GM19452 (cell line): ENCODE results near the gene TSPY2.
"Not testable (repeated sequence)": the region's sequence is repeated elsewhere in the genome, so short reads cannot be mapped to it uniquely, and the experiment has no call there.

Experiments used
- ATAC-seq: cut with Tn5 transposase; IDR thresholded peaks from one replicate; pipeline ENCODE4 v1.9.1; 2021; ENCODE audit not compliant: unreplicated experiment

TSPY2 gene, protein sequence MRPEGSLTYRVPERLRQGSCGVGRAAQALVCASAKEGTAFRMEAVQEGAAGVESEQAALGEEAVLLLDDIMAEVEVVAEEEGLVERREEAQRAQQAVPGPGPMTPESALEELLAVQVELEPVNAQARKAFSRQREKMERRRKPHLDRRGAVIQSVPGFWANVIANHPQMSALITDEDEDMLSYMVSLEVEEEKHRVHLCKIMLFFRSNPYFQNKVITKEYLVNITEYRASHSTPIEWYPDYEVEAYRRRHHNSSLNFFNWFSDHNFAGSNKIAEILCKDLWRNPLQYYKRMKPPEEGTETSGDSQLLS

DNA sequence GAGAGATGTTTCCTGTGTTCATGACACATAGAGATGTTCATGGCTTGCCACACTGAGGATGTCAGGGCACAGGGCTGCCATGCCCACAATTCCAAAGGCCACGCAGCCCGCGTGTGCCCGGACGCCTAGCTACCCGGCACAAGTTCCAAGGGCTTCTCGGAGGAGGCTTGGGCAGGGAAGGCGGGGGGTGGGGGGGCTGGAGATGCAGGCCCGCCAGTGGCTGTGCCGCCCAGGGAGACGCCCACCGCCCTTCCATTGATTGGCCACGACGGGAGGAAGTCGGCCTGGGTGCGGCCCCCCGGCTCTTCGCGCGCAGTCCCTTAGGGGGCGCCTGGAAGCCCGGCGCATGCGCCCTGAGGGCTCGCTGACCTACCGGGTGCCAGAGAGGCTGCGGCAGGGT lies at the start of gene TSPY2:
Gene TSPY2, plus strand, starts transcription at position 301 of the 400 bp plus-strand sequence. Its CDS starts 46 bp downstream, at position 347.
- ATAC-seq = not testable (repeated sequence)

DNA sequence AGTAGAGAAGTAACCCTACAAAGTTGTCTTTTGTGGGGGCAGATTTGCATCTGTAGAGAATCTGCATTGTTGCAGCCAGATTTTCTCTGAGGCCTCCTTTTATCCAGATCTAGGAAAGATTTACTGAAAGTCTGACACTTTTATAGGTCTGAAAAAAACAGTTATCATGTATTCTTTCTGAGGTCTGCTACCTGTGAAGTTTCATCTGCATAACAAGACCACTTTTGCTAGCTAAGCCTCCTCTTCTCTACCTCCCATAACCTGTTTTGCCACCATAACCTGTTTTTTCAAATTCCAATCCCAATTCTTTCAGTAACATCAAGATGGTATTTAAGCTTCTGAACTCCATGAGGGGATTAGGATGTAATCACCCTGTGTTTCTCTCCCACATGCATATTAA lies 36.5 kb upstream of the TSPY2 start:
- ATAC-seq = not testable (repeated sequence)

DNA sequence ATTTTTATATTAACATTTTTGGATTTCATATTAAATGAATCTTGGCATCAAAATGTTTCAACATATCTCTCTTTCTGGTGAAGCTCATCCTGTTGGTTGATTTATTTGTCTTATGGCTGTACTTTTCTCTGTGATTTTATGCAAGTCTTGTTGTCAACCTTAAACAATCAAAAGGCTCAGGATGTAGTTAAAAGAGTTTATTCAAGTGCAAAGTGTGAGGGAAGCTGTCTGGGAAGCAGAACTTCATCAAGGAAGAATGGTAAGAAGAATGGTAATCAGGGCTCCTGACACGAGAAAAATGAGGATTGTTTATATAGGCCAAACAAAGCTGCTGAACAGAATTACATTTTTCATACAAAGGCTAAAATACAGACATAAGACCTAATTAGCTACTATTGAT lies 29.0 kb upstream of the TSPY2 start:
- ATAC-seq = not testable (repeated sequence)

DNA sequence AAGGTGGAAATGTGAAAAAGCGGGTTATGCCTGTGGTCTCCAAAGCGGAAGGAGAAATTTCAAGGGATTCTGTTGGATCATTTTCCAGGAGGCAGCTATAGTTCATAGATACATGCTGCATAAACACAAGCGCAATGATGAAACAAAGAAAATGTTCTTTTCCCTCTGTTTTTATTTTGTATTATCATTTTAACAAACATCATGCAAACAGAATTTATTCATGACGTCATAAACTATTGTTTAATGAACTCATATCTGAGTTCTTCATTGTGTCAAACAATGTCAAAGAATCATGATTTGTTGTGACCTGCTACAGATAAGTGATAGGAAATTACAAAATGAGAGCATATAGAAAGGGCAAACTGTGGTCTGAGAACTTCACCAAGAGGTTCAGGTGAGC lies 23.8 kb downstream of the TSPY2 start:
- ATAC-seq = not testable (repeated sequence)
